RPMI8226 (cell line): ENCODE results near the gene APCDD1L.

Experiments used
- DNase-seq: peaks from one replicate; pipeline ENCODE4 v3.0.0-alpha.2; 2015

Gene APCDD1L

DNA sequence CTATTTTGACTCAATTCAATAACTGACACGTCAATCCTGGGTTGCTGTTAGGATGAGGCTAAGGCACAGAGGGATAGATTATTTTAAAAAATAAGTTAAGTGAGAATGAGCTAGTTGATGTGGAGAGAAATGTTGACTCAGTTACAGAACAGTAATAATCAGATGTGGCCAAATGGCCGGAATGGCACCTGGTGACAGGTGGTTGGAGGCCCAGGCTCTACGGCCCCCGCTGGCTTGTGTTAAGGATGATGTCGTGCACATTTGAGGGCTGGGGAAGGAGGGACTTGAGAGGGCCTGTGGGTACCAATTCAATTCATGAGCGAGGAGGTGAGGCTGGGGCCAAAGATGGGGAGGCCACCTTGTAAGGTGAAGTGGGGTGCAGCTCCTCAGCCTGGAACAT, 31.7 kb downstream of the APCDD1L start:
- DNase-seq = no peak

GRCh38 chr20:58483051-58483450, 32.1 kb downstream of the APCDD1L start:
- DNase-seq = no peak

DNA sequence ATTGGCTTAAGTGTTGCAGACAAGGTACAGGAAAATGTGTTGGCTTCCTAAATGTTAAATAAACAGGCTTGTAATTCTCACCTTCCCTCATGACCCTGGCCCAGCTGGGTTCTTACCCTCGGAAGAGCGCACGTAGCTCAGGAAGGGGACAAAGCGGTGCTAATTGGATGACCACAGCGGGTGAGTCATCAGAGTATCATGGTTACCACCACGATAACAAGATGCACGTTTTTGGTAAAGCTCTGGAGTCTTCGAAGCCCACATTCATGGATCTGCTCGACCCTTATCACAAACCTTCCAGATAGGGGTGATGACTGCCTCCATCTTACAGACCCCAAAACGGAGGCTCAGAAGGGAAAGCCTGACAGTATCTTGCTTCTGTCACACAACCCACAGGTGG, 32.8 kb downstream of the APCDD1L start:
- no peak for DNase-seq

DNA sequence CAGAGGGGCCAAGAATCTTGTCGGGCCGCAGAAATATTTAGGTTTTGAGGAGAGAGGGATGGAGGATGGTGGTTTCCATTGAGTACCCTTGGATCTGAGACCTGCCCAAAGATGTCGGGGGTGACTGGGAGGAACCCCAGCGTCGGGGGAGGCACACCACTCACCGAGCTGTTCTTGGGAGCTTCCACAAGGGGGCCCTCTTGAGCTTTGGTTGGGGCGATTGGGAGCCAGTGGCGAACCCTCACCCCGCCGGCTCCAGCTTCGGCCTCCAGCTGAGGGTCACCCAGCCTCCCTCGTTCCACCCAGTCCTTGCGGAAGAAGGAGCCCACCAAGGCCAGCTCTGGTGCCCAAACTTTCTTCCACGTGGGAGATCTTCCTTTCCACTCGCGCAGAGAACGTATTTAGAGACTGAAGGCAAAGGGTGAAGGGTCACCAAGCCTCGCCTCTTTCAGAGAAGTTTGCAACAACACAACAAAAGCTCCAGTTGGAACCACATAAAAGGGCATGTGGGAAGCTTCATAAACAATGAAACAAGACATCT, 33.6 kb downstream of the APCDD1L start:
- DNase-seq = peak; percentile 35

GRCh38 chr20:58480551-58481336, 34.5 kb downstream of the APCDD1L start:
- no peak for DNase-seq

DNA sequence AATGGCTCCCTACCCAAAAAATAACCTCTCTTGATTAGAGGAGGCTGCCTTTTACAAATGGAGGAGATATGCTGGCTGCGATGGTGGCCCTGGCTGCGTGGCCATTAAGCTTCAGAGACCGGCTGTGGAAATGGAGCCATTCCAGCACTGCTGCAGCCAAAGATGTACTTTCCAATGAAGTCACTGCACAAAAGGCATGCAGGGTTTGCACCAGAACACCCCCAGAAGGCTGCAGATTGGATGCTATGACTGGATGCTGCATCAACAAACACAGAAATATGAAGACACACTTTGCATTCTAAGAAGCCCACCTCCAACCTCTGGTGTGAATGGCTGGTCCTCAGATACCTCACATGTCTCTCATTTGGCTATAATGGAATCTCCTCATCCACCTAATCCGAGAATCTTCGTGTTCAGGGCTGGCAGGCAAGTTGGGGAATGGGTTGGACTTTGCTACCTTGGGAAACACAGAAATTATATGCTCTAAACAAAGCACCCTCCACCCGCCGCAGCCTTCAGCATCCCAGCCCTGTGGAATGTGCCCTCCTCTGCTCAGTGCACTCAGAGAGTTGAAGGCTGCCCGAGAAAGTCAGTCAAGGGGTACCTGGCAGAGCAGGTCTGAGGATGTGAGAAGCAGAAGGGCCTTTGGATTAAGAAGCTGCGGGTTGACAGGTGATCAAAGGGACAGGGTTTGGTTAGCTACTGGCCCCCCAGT, 35.3 kb downstream of the APCDD1L start:
- DNase-seq = no peak

GRCh38 chr20:58478141-58478805, 36.9 kb downstream of the APCDD1L start:
- DNase-seq = no peak

DNA sequence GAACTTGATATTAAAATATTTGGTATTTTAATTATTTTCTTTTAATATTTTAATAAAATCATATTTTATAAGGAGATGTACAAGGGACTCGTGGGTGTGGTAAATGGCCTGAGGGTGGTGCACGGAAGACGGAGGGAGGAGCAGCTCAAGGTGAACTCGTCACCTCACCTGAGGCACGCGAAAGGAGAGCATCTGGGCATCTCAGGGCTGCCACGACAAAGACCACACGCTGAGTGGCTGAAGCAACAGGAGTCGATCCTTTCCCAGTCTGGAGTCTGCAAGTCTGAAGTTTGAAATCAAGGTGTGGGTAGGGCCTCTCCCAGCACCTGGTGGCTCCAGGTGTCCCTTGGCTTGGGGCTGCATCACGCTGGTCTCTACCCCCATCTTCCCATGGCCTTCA, 39.7 kb downstream of the APCDD1L start:
- no peak for DNase-seq

- no peak for DNase-seq
Measured at GRCh38 chr20:58473453-58474425, 41.5 kb downstream of the APCDD1L start.

DNA sequence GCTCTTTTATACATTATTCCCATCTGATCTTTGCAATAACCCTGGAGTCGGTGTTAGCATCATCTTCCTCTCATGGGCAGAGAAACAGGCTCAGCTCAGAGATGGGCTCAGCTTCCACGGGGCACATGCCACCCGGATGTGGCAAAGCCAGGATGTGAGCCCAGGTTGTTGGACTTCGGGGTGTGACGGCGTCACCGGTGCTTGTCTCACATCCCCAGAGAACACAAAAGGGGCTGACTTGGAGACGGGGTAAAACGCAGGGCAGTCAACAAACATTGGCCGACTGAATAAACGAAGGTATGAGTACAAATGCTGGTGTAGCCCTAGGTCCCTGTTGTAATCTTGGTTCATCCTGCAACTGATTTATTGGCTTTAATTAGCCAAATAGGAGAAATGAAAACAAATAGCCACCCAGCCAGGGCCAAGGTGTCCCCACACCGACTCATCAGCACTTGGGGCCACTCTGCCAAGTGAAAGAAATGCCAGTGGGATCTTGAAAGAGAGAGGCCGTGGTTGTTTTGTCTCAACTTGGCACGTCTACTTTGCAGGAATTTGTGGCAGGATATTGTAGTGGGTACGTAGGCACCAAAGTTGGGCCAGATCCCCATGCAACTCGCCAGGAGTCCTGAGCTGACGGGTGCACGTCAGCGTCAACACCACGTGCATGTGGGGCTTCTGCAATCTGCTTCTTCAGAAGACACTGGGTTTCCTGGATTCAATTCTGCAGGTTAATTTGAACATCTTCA, 42.8 kb downstream of the APCDD1L start:
- no peak for DNase-seq

- DNase-seq = no peak
Measured at GRCh38 chr20:58471193-58472164, 43.7 kb downstream of the APCDD1L start.

DNA sequence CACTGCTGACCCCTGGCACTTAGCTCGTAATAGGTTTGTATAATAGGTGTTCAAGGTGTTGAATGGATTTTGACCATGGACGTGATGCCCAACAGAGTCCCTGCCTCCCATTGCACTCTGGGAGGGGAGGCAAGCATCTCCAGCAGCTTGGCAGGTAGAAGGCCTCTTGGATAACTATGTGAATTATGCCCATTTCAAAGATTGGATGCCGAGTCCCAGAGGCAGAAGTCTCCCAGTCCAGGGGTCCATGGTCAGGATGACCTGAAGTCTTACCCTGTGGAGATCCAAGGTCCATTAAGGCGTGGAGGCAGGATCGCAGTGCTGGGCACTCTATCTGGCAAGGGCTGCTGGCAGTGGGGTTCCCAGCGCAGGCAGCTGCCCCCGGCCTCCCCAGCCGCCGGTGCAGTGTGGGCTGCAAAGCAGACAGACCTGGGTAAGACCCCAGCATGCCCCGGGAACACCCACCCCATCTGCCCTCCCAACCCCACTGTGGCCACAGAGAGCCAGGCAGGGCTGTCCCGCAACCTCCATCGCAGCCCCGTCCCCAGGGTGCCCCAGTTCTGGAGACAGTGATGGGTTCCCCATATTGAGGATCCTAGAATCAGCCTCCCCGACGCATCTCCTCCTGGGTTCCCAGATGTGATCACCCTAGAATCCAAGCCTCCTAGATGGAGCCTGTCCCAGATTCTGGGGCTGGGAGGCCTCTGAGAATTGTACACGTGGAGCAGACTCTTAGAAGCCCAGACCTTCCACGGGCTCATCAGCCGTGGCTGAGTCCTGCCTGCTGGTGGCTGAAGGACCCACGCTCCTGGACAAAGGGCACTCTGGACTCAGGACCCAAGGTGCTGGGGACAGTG, 44.6 kb downstream of the APCDD1L start:
- no peak for DNase-seq

DNA sequence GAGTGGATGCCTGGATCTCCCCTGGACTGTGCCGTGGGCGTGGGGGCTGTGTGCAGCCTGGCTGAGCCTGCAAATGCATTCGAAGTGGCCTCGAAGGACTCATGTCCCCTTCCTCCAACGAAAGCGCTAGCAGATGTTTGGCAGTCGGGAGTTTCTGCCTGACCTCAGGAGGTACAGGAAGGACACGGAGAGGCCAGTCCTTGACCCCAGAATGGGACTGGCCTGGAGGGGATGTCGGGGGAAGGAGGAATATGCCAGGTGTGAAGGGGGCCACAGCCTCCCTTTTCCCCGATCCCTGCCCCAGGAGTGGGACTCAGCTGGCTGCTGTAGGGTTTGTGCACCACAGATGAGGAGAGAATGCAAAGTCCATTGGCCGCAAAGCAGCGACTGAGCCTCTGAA, 45.6 kb downstream of the APCDD1L start:
- no peak for DNase-seq

GRCh38 chr20:58467572-58468527, 47.3 kb downstream of the APCDD1L start:
- no peak for DNase-seq

GRCh38 chr20:58466729-58467571, 48.2 kb downstream of the APCDD1L start:
- no peak for DNase-seq

DNA sequence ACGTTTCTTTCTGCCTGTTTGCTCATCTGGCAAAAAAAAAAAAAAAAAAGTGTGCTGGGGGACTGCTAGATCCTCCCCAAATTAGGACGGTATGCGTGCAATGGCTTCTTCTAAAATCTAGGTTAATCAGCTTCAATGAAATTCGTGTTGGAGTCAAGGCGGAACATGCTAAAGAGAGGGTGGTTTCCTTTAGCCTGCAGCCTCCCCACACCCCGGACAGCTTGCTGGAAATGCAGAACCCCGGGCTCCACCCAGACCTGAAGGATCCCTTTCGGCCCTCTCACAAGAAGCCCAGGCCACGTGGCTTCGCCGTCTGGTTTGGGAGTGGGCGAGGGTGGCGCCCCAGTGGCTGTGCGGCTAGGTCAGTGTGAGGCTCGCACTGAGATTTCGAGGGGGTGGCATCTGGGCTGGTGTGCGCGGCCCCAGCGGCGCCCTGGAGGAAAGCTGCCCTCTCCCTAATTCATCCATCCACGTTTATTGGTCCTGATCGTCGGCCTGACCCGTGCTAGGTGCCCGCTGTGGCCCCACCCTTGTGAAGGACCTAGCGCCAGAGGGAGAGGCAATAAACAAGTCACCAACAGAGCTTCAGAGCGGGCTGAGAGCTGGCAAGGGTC, 49.0 kb downstream of the APCDD1L start:
- DNase-seq = no peak

GRCh38 chr20:58464838-58465237, 50.4 kb downstream of the APCDD1L start:
- no peak for DNase-seq
